Natural killer cell (primary cell): ENCODE results near the gene ZMIZ2. TPM values are rescaled to one million over a fixed set of nuclear protein-coding genes. Genes with fewer than 3 reads are reported as not detected.

ENCODE experiments used
- ATAC-seq, 3 donors: fragments of 150-1000 bp in 2 of 3; fragments of 200-7000 bp in 1 of 3; cut with Tn5 transposase; 1 replicate in 1 of 3; 2 replicates in 2 of 3; pipeline ENCODE4 v1.10.0; 2021; ENCODE audit warnings: mild to moderate bottlenecking in 2 of 3, moderate library complexity in 2 of 3
- DNase-seq, 2 donors: peaks; one replicate each; pipeline versions ENCODE4 v3.0.0 to v3.0.0-alpha.2; 2013 to 2021; ENCODE audit warnings: mixed read lengths in 1 of 2
- H3K27ac ChIP-seq: one replicate; pipeline ENCODE4 v1.5.1; 2013; ENCODE audit warnings: mild to moderate bottlenecking, low read length
- H3K27me3 ChIP-seq: one replicate; pipeline ENCODE4 v1.6.1; 2013; ENCODE audit warnings: low read length; ENCODE audit not compliant: control insufficient read depth, insufficient read depth
- H3K36me3 ChIP-seq: one replicate; pipeline ENCODE4 v1.6.1; 2013; ENCODE audit warnings: low read length; ENCODE audit not compliant: control insufficient read depth, insufficient read depth
- H3K4me1 ChIP-seq: one replicate; pipeline ENCODE4 v1.6.1; 2013; ENCODE audit warnings: low read length; ENCODE audit not compliant: control insufficient read depth, insufficient read depth
- H3K4me3 ChIP-seq: one replicate; pipeline ENCODE4 v1.5.1; 2013; ENCODE audit warnings: low read length
- H3K9me3 ChIP-seq: one replicate; pipeline ENCODE4 v1.6.1; 2013; ENCODE audit warnings: low read length; ENCODE audit not compliant: control insufficient read depth, insufficient read depth
- H3K27ac Mint-ChIP-seq, 2 donors: one replicate each; pipeline ENCODE4 v1.8.0; 2022; ENCODE audit warnings: mild to moderate bottlenecking in 2 of 2, mixed read lengths in 2 of 2, moderate library complexity in 1 of 2
- H3K27me3 Mint-ChIP-seq, 2 donors: one replicate each; pipeline ENCODE4 v1.8.0; 2022; ENCODE audit warnings: low read depth in 2 of 2, mixed read lengths in 2 of 2
- H3K36me3 Mint-ChIP-seq: one replicate; pipeline ENCODE4 v1.8.0; 2022; ENCODE audit warnings: mixed read lengths
- H3K4me1 Mint-ChIP-seq, 2 donors: one replicate each; pipeline ENCODE4 v1.8.0; 2022; ENCODE audit warnings: mixed read lengths in 2 of 2
- H3K4me3 Mint-ChIP-seq: one replicate; pipeline ENCODE4 v1.8.0; 2022; ENCODE audit warnings: mild to moderate bottlenecking, moderate library complexity, mixed read lengths
- H3K9me3 Mint-ChIP-seq, 2 donors: one replicate each; pipeline ENCODE4 v1.8.0; 2022; ENCODE audit warnings: mixed read lengths in 2 of 2
- WGBS: methylation state at CpG from one replicate; pipeline ENCODE4 v1.1.7; 2013; ENCODE audit warnings: missing lambda C conversion rate; ENCODE audit not compliant: insufficient coverage; 5-methylcytosine and 5-hydroxymethylcytosine counted together
- intact Hi-C: fragments of 100-400 bp; cut with micrococcal nuclease; formaldehyde crosslinking; loops from one replicate; pipeline ENCODE4 v1.14.2; 2022
- total RNA-seq, 4 donors: library from RNA; stranded (reverse); fragments of 120-200 nt in 1 of 4; gene quantifications; one replicate each; pipeline versions ENCODE4 v1.2.3 to v1.2.4, GENCODE V29; 2013 to 2022
- TF ChIP-seq, protein P1 (sequence below): fragments of 200-600 bp; IDR thresholded peaks from one replicate; pipeline ENCODE4 v1.8.0; 2022; ENCODE audit warnings: antibody characterized with exemption

Gene ZMIZ2
- total RNA-seq, 3 donors from 2014 or later (not counting 1 experiment from before 2014, with no cell fraction given), result 152 to 170 (median 167) TPM

DNA sequence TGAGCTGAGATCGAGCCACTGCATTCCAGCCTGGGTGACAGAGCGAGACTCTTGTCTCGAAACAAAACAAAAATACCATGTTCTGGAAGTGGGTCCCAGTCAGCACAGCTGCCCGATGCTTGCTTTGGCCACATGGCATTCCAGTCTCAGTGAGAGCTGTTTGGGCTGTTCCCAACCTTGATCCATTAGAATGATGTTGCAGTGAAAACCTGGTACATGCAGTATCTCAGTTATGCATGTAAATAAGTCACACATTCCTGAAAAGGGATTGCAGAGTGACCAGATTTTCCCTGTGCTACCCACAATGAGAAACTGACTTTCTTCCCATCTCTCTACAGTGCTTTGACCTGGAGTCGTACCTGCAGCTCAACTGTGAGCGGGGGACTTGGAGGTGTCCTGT, 15.4 kb downstream of the ZMIZ2 start:
- no peak overlapping the region for H3K27ac Mint-ChIP-seq
- DNase-seq, result no peak
- Histone ChIP-seq H3K4me3 (no peak overlapping the region), H3K4me1 (peaks cover 21% of the 10 kb centered on the region), H3K36me3 (peaks cover 77% of the 10 kb centered on the region), H3K9me3 (no peaks in the 10 kb centered on the region), H3K27me3 (no peaks in the 10 kb centered on the region), H3K27ac (no peak overlapping the region)
- no peak for ATAC-seq
- intact Hi-C loops, result no loop called here
- no peak overlapping the region for H3K4me3 Mint-ChIP-seq
- H3K9me3 Mint-ChIP-seq, result no peaks in the 10 kb centered on the region
- peaks cover 17% of the 10 kb centered on the region in 2 donors for H3K4me1 Mint-ChIP-seq
- TF ChIP-seq, protein P1, sequence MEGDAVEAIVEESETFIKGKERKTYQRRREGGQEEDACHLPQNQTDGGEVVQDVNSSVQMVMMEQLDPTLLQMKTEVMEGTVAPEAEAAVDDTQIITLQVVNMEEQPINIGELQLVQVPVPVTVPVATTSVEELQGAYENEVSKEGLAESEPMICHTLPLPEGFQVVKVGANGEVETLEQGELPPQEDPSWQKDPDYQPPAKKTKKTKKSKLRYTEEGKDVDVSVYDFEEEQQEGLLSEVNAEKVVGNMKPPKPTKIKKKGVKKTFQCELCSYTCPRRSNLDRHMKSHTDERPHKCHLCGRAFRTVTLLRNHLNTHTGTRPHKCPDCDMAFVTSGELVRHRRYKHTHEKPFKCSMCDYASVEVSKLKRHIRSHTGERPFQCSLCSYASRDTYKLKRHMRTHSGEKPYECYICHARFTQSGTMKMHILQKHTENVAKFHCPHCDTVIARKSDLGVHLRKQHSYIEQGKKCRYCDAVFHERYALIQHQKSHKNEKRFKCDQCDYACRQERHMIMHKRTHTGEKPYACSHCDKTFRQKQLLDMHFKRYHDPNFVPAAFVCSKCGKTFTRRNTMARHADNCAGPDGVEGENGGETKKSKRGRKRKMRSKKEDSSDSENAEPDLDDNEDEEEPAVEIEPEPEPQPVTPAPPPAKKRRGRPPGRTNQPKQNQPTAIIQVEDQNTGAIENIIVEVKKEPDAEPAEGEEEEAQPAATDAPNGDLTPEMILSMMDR, result no peak
- no peaks in the 10 kb centered on the region for H3K36me3 Mint-ChIP-seq
- H3K27me3 Mint-ChIP-seq, result no peaks in the 10 kb centered on the region
- 100% methylated on average over 4 of the region's 6 CpGs for WGBS

DNA sequence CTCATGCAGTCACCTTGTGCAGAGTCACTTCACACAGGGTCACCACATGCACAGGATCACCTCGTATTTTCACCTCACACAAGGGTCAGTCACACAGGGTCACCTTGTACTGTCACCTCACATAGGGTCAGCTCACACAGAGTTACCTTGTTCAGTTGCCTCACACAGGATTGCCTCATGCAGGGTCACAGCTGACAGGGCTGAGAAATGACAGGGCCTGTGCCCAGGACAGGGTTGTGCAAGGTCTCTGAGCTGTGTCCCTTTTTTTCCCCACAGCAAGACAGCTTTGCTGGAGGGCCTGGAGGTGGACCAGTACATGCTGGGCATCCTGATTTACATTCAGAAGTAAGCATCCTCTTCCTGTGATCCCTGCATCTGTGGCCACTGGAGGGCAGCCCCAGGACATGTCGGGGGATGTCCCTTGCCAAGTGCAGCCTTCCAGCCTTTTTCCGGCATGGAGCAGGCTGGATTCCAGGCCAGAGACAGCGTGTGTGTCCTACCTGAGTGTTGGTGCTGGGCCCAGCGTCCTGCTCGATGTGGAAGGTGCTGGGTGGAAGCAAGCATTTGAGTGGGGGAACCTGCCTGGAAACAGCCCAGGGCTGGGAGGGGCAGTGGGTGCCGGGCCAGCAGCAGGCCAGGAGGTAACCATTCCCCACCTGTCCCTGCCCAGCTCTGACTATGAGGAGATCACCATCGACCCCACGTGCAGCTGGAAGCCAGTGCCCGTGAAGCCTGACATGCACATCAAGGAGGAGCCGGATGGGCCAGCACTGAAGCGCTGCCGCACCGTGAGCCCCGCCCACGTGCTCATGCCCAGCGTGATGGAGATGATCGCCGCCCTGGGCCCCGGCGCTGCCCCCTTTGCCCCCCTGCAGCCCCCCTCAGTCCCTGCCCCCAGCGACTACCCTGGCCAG, 16.3 kb downstream of the ZMIZ2 start:
- no peak for ATAC-seq
- no peak for DNase-seq
- Mint-ChIP-seq H3K9me3 (no peaks in the 10 kb centered on the region), H3K4me1 (peaks cover 25 to 26% of the 10 kb centered on the region in 2 donors), H3K27ac (no peak overlapping the region), H3K4me3 (no peak overlapping the region), H3K36me3 (no peaks in the 10 kb centered on the region), H3K27me3 (no peaks in the 10 kb centered on the region)
- Histone ChIP-seq H3K27me3 (no peaks in the 10 kb centered on the region), H3K4me3 (no peak overlapping the region), H3K27ac (no peak overlapping the region), H3K9me3 (no peaks in the 10 kb centered on the region), H3K36me3 (peaks cover 68% of the 10 kb centered on the region), H3K4me1 (peaks cover 29% of the 10 kb centered on the region)
- TF ChIP-seq, protein P1, result no peak
- intact Hi-C loops, result no loop called here
- 97% methylated on average over 22 of the region's 22 CpGs for WGBS

DNA sequence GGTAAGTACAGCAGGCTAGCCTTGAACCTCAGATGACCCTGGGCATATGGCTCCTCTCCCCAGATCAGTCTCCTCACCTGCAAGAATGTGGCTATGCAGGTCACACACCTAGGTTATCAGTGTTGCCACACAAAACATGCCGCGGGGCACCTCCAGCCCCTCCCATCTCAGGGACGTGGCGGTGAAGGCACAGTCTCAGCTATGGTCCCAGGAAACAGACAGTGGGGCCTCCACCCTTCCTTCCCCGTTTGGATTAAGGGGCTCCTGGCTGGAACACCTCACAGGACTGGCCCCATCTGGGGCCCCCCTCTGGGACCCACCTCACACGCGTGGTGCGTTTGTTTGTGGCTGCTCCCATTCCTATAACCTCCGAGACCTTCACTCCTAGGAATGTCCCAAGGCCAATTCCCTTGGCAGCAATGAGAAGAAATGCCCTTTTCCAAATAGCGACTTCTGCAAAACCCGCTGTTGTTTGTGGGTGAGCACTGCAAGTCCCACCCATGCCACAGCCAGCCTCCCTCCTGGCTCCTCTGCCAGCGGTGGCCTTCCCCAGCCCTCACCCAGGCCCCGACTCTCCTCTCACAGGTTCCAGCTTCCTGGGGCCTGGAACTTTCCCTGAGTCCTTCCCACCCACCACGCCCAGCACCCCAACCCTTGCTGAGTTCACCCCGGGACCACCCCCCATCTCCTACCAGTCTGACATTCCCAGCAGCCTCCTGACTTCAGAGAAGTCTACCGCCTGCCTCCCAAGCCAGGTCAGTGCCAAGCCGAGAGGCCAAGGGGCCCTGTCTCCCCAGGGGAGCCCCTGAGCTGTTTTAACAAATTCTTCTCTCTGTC, 17.1 kb downstream of the ZMIZ2 start:
- TF ChIP-seq, protein P1, result no peak
- Histone ChIP-seq H3K9me3 (no peaks in the 10 kb centered on the region), H3K4me1 (peaks cover 38% of the 10 kb centered on the region), H3K27me3 (no peaks in the 10 kb centered on the region), H3K36me3 (peaks cover 59% of the 10 kb centered on the region), H3K4me3 (no peak overlapping the region), H3K27ac (no peak overlapping the region)
- WGBS, result 93% methylated on average over 17 of the region's 17 CpGs
- no peaks in the 10 kb centered on the region for H3K27me3 Mint-ChIP-seq
- H3K4me3 Mint-ChIP-seq, result no peak overlapping the region
- ATAC-seq (no peak), DNase-seq (no peak)
- H3K27ac Mint-ChIP-seq, result no peak overlapping the region
- intact Hi-C loops, result no loop called here
- H3K36me3 Mint-ChIP-seq, result no peaks in the 10 kb centered on the region
- H3K4me1 Mint-ChIP-seq, result peaks cover 33% of the 10 kb centered on the region in 2 donors
- H3K9me3 Mint-ChIP-seq, result no peaks in the 10 kb centered on the region
